ENCODE results near the gene S100A12.

- no peak for TF ChIP-seq POLR2A (IDR thresholded peaks at IDR 0.05)
- no peak for TF ChIP-seq CTCF (IDR thresholded peaks at IDR 0.05)
Measured at GRCh38 chr1:153396461-153396860, 21.0 kb upstream of the S100A12 start.
